Neuronal stem cell (in vitro differentiated cells): Measurements from ENCODE around the gene LPP.

ENCODE experiments used
- DNase-seq: peaks from one replicate; pipeline ENCODE4 v3.0.0-alpha.2; 2013; ENCODE audit warnings: low spot score
- H2AFZ ChIP-seq: one replicate; pipeline ENCODE4 v1.6.1; 2013; ENCODE audit warnings: mild to moderate bottlenecking, low read length, inconsistent platforms
- H2AK5ac ChIP-seq: 2 replicates; pipeline ENCODE4 v1.6.1; 2013; ENCODE audit warnings: low read depth, mild to moderate bottlenecking, inconsistent platforms, low read length, moderate library complexity, mixed read lengths
- H2BK120ac ChIP-seq: 2 replicates; pipeline ENCODE4 v1.6.1; 2013; ENCODE audit warnings: low read depth, mild to moderate bottlenecking, inconsistent platforms, low read length, moderate library complexity, mixed read lengths
- H2BK12ac ChIP-seq: one replicate; pipeline ENCODE4 v1.6.1; 2013; ENCODE audit warnings: low read length, inconsistent platforms
- H2BK15ac ChIP-seq: 2 replicates; pipeline ENCODE4 v1.6.1; 2013; ENCODE audit warnings: mild to moderate bottlenecking, low read length, inconsistent platforms, mixed read lengths
- H2BK5ac ChIP-seq: one replicate; pipeline ENCODE4 v1.6.1; 2013; ENCODE audit warnings: inconsistent platforms, mild to moderate bottlenecking, low read length, moderate library complexity
- H3K14ac ChIP-seq: one replicate; pipeline ENCODE4 v1.6.1; 2013; ENCODE audit warnings: low read length, inconsistent platforms
- H3K18ac ChIP-seq: 2 replicates; pipeline ENCODE4 v1.6.1; 2013; ENCODE audit warnings: low read length, inconsistent platforms
- H3K23ac ChIP-seq: 2 replicates; pipeline ENCODE4 v1.6.1; 2013; ENCODE audit warnings: low read depth, mild to moderate bottlenecking, mixed read lengths, low read length, inconsistent platforms; ENCODE audit not compliant: poor library complexity
- H3K27ac ChIP-seq: replicated peaks from 3 replicates; pipeline ENCODE4 v1.5.1; 2013; ENCODE audit warnings: low read length, inconsistent platforms
- H3K27me3 ChIP-seq, 3 experiments: 2 replicates each; pipeline ENCODE4 v1.6.1; 2013; ENCODE audit warnings: low read length in 3 of 3, mild to moderate bottlenecking in 2 of 3, inconsistent platforms in 1 of 3, low read depth in 1 of 3, mixed read lengths in 1 of 3, moderate library complexity in 1 of 3; ENCODE audit not compliant: control insufficient read depth in 3 of 3, insufficient read depth in 3 of 3
- H3K36me3 ChIP-seq, 2 donors: replicated peaks in 1 of 2; 2 replicates each; pipeline ENCODE4 v1.6.1; 2013; ENCODE audit warnings: low read length in 2 of 2; ENCODE audit not compliant: control insufficient read depth in 2 of 2, insufficient read depth in 2 of 2
- H3K4ac ChIP-seq: 2 replicates; pipeline ENCODE4 v1.6.1; 2013; ENCODE audit warnings: inconsistent platforms, mild to moderate bottlenecking, low read length, moderate library complexity
- H3K4me1 ChIP-seq, 2 donors: 1 replicate in 1 of 2; 2 replicates in 1 of 2; pipeline ENCODE4 v1.6.1; 2013; ENCODE audit warnings: low read length in 2 of 2, low read depth in 1 of 2; ENCODE audit not compliant: control insufficient read depth in 2 of 2, insufficient read depth in 1 of 2
- H3K4me2 ChIP-seq: one replicate; pipeline ENCODE4 v1.6.1; 2013; ENCODE audit warnings: mild to moderate bottlenecking, low read length, inconsistent platforms; ENCODE audit not compliant: insufficient read depth, poor library complexity, severe bottlenecking
- H3K4me3 ChIP-seq, 2 donors: 2 replicates each; pipeline ENCODE4 v1.5.1; 2013; ENCODE audit warnings: low read length in 2 of 2, mild to moderate bottlenecking in 2 of 2, inconsistent platforms in 1 of 2, moderate library complexity in 1 of 2
- H3K79me1 ChIP-seq: one replicate; pipeline ENCODE4 v1.6.1; 2013; ENCODE audit warnings: low read depth, mild to moderate bottlenecking, inconsistent platforms, low read length, moderate library complexity
- H3K9ac ChIP-seq: one replicate; pipeline ENCODE4 v1.6.1; 2013; ENCODE audit warnings: mild to moderate bottlenecking, low read depth, low read length, inconsistent platforms; ENCODE audit not compliant: poor library complexity
- H3K9me3 ChIP-seq, 2 donors: replicated peaks in 1 of 2; 2 replicates each; pipeline versions ENCODE3 to v1.6.1; 2013; ENCODE audit warnings: low read length in 2 of 2, mild to moderate bottlenecking in 2 of 2, inconsistent platforms in 1 of 2, low read depth in 1 of 2, mixed read lengths in 1 of 2, moderate library complexity in 1 of 2; ENCODE audit not compliant: control insufficient read depth in 2 of 2, insufficient read depth in 1 of 2
- H4K8ac ChIP-seq: one replicate; pipeline ENCODE4 v1.6.1; 2013; ENCODE audit warnings: low read depth, mild to moderate bottlenecking, inconsistent platforms, low read length, moderate library complexity
- H4K91ac ChIP-seq: one replicate; pipeline ENCODE4 v1.6.1; 2013; ENCODE audit warnings: low read length, low read depth, mild to moderate bottlenecking, inconsistent platforms; ENCODE audit not compliant: poor library complexity
- WGBS, 2 donors: extraction: QIAGEN DNeasy Blood & Tissue Kit; methylation state at CpG; one replicate each; pipeline ENCODE4 v1.1.7; 2013; ENCODE audit warnings: missing lambda C conversion rate in 2 of 2, mixed read lengths in 1 of 2; ENCODE audit not compliant: insufficient read length in 2 of 2, insufficient replicate concordance in 1 of 2; ENCODE audit errors: extremely low coverage in 2 of 2; 5-methylcytosine and 5-hydroxymethylcytosine counted together

The LPP gene

DNA sequence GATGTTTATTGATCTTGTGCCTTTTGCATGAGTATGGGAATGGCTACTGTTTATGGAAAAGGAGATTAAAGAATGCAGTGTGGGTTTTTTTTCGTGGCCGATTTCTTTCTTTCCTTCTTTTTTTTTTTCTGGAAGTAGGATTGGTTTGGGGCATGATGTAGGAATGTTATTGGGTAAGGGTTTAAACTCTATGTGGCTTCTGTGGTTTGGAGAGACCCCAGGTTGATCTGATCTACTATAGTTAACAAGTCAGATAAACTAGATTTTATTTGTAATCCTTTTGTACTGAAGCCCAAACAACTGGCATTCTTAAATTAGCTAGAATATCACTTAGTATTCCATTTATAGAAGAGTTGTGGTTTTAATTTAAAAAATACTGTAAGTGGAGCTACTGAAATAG is 304.8 kb downstream of the LPP start:
- Histone ChIP-seq H3K27me3 (no peaks in the 10 kb centered on the region), H2BK120ac (no peak overlapping the region), H3K27ac (no peak overlapping the region), H3K79me1 (no peaks in the 10 kb centered on the region), H3K4ac (no peak overlapping the region), H2BK15ac (no peak overlapping the region), H3K9ac (no peak overlapping the region), H3K14ac (no peak overlapping the region), H4K91ac (no peak overlapping the region), H3K9me3 (no peaks in the 10 kb centered on the region), H3K18ac (no peak overlapping the region), H2BK5ac (no peak overlapping the region), H4K8ac (no peak overlapping the region), H3K36me3 (no peaks in the 10 kb centered on the region), H3K4me3 (no peak overlapping the region), H2BK12ac (no peak overlapping the region), H2AFZ (no peak overlapping the region), H3K4me1 (no peaks in the 10 kb centered on the region), H2AK5ac (no peak overlapping the region), H3K4me2 (no peak overlapping the region), H3K23ac (no peak overlapping the region)
- DNase-seq: no peak
- WGBS, 2 donors: no CpG with 5 or more reads among the region's 2 CpGs

DNA sequence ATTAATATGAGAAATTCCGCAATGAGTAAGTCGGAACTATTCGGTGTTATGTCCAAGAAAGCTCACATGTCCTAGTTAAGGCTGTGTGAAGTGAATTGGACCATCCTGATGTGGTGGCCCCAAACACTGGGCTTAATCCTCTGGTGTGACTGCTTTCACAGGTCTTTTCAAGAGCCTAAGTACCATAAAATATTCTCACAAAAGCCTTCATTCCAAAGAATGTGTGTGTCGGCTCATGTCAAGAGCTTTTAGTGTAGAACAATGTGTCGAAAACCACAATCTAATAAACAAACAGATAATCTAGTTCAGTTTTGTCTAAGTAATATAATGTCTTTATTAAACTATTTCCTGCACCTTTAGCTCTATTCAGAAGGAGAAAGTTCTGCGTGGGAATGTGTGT is 311.4 kb downstream of the LPP start:
- peaks cover 0 to 2% of the 10 kb centered on the region in 2 donors for H3K4me1 ChIP-seq
- H2BK12ac ChIP-seq: no peak overlapping the region
- H3K23ac ChIP-seq: no peak overlapping the region
- H3K14ac ChIP-seq: no peak overlapping the region
- no peak overlapping the region for H2BK5ac ChIP-seq
- no peaks in the 10 kb centered on the region for H3K36me3 ChIP-seq
- no peak overlapping the region for H3K18ac ChIP-seq
- peak; percentile 6 for DNase-seq
- no peak overlapping the region for H3K27ac ChIP-seq
- H4K8ac ChIP-seq: no peak overlapping the region
- no peak overlapping the region for H2BK120ac ChIP-seq
- H3K4me2 ChIP-seq: no peak overlapping the region
- H4K91ac ChIP-seq: no peak overlapping the region
- H3K9me3 ChIP-seq: peaks cover 0 to 9% of the 10 kb centered on the region in 2 donors
- no peak overlapping the region for H2BK15ac ChIP-seq
- H2AK5ac ChIP-seq: no peak overlapping the region
- H3K79me1 ChIP-seq: no peaks in the 10 kb centered on the region
- H3K4ac ChIP-seq: no peak overlapping the region
- H3K4me3 ChIP-seq: no peak overlapping the region
- H2AFZ ChIP-seq: no peak overlapping the region
- no peaks in the 10 kb centered on the region for H3K27me3 ChIP-seq
- no peak overlapping the region for H3K9ac ChIP-seq
- no CpG with 5 or more reads among the region's 6 CpGs for WGBS, 2 donors

DNA sequence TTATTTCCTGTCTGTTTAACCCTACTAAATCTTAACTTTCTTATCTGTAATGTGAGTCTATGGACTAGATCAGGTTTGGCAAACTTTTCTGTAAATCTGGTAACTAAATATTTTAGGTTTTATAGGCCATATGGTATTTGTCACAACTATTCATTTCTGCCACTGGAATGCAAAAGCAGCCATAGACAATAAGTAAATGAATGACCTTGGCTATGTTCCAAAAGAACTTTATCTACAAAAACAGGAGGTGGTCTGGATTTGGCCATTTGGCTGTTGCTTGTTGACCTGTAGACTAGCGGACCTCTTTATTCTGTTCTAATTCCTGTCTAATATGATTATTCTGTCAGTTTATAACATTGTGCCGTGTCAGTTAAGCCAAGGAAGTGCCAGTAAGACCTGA is 314.2 kb downstream of the LPP start:
- no peaks in the 10 kb centered on the region for H3K79me1 ChIP-seq
- no peak overlapping the region for H3K18ac ChIP-seq
- H3K14ac ChIP-seq: no peak overlapping the region
- H3K9me3 ChIP-seq: peaks cover 0 to 9% of the 10 kb centered on the region in 2 donors
- peaks cover 0 to 2% of the 10 kb centered on the region in 2 donors for H3K4me1 ChIP-seq
- DNase-seq: no peak
- H2AFZ ChIP-seq: no peak overlapping the region
- H2BK15ac ChIP-seq: no peak overlapping the region
- H4K8ac ChIP-seq: no peak overlapping the region
- no CpG with 5 or more reads among the region's 2 CpGs for WGBS, 2 donors
- H3K4ac ChIP-seq: no peak overlapping the region
- H3K23ac ChIP-seq: no peak overlapping the region
- H2BK12ac ChIP-seq: no peak overlapping the region
- no peak overlapping the region for H3K9ac ChIP-seq
- H2BK120ac ChIP-seq: no peak overlapping the region
- H2BK5ac ChIP-seq: no peak overlapping the region
- H3K27ac ChIP-seq: no peak overlapping the region
- no peak overlapping the region for H2AK5ac ChIP-seq
- no peak overlapping the region for H3K4me3 ChIP-seq
- no peaks in the 10 kb centered on the region for H3K27me3 ChIP-seq
- no peaks in the 10 kb centered on the region for H3K36me3 ChIP-seq
- H3K4me2 ChIP-seq: no peak overlapping the region
- no peak overlapping the region for H4K91ac ChIP-seq

DNA sequence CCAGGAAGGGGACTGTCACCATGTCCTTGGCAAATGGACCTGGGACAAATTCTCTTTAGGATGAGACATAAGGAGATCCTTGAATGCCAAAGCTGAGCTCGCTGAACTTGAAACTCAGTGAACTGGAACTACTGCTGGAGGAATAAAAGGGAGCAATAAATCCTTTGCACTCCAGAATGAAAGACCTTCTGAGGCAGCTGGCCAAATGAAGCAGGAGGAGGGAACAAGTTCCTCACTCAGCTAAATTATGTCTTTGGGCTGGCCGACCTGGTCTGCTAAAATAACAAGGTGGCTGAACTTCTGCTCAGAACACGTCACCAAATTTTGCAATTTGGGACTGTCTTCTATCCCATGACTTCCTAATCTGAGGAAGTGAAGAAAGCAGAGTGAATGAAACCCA is 314.7 kb downstream of the LPP start:
- WGBS, 2 donors: no CpG with 5 or more reads among the region's 3 CpGs
- peaks cover 0 to 9% of the 10 kb centered on the region in 2 donors for H3K9me3 ChIP-seq
- H2BK12ac ChIP-seq: no peak overlapping the region
- H4K91ac ChIP-seq: no peak overlapping the region
- H2BK5ac ChIP-seq: no peak overlapping the region
- H4K8ac ChIP-seq: no peak overlapping the region
- no peak overlapping the region for H3K4ac ChIP-seq
- no peaks in the 10 kb centered on the region for H3K27me3 ChIP-seq
- no peak overlapping the region for H2AK5ac ChIP-seq
- H2AFZ ChIP-seq: no peak overlapping the region
- peaks cover 0 to 2% of the 10 kb centered on the region in 2 donors for H3K4me1 ChIP-seq
- no peak overlapping the region for H3K14ac ChIP-seq
- DNase-seq: no peak
- H3K23ac ChIP-seq: no peak overlapping the region
- no peak overlapping the region for H2BK120ac ChIP-seq
- no peak overlapping the region for H3K4me2 ChIP-seq
- no peak overlapping the region for H2BK15ac ChIP-seq
- no peak overlapping the region for H3K4me3 ChIP-seq
- H3K9ac ChIP-seq: no peak overlapping the region
- no peak overlapping the region for H3K18ac ChIP-seq
- H3K27ac ChIP-seq: no peak overlapping the region
- no peaks in the 10 kb centered on the region for H3K36me3 ChIP-seq
- no peaks in the 10 kb centered on the region for H3K79me1 ChIP-seq
